ENCODE data around the gene OR8B3. TPM values are rescaled to one million over a fixed set of nuclear protein-coding genes. Genes with fewer than 3 reads are reported as not detected.

The OR8B3 gene
- total RNA-seq, 1 experiment from 2014 or later = not detected

GRCh38 chr11:124376280-124376679 lies 22.5 kb downstream of the OR8B3 start:
- H3K36me3 ChIP-seq (ENCODE audit: control insufficient read depth in 1 of 2, insufficient read depth in 2 of 2, low read length in 2 of 2) = no peaks in the 10 kb centered on the region
- no TSS peak for BruUV-seq (replicated peaks)
- intact Hi-C loops (cut with micrococcal nuclease) = no loop called here
- no peaks in the 10 kb centered on the region for H3K9me2 ChIP-seq (ENCODE audit: insufficient read depth)
- H4K20me1 ChIP-seq (ENCODE audit: insufficient read depth) = no peaks in the 10 kb centered on the region
- TF ChIP-seq ZBTB33 (IDR thresholded peaks at IDR 0.05; ENCODE audit: extremely low read depth, insufficient replicate concordance, low read length) = no peak
- TF ChIP-seq MAX (IDR thresholded peaks at IDR 0.05) = no peak
- no peak for TF ChIP-seq SIN3A (IDR thresholded peaks at IDR 0.05; ENCODE audit: low read depth)
- no peak for TF ChIP-seq POLR2AphosphoS5 (IDR thresholded peaks at IDR 0.05; ENCODE audit: low read depth, low read length)
- TF ChIP-seq REST (IDR thresholded peaks at IDR 0.05; ENCODE audit: low read depth) = no peak
- no peak for TF ChIP-seq ZFX (IDR thresholded peaks at IDR 0.05)
- TF ChIP-seq CBX3 (IDR thresholded peaks at IDR 0.05; ENCODE audit: low read depth) = no peak
- no peak for TF ChIP-seq POLR2A (IDR thresholded peaks at IDR 0.05; ENCODE audit: borderline replicate concordance, extremely low read depth, insufficient read depth, insufficient read length)
- no peak for TF ChIP-seq FOSL1 (IDR thresholded peaks at IDR 0.05; ENCODE audit: low read depth)
- no peak for TF ChIP-seq CEBPB (IDR thresholded peaks at IDR 0.05; ENCODE audit: low read depth)
- no peak overlapping the region for H3K27ac ChIP-seq (ENCODE audit: low read depth, low read length)
- H3K4me3 ChIP-seq (replicated peaks in 1 of 2; ENCODE audit: low read depth in 1 of 2, low read length in 2 of 2) = no peak overlapping the region
- H2AFZ ChIP-seq (ENCODE audit: low read depth, low read length, poor library complexity, severe bottlenecking) = no peak overlapping the region
- H3K4me1 ChIP-seq (ENCODE audit: control insufficient read depth in 1 of 2, insufficient read depth in 2 of 2, low read length in 2 of 2) = no peaks in the 10 kb centered on the region
- no peak overlapping the region for H3K4me2 ChIP-seq (ENCODE audit: low read length)
- peaks cover 42% of the 10 kb centered on the region for H3K27me3 ChIP-seq (ENCODE audit: insufficient read depth, low read length)
- ChIA-PET RAD21 (ENCODE audit: low non-redundant PET in 1 of 2, low total read pairs in 2 of 2, uncharacterized antibody in 2 of 2, unreplicated experiment in 2 of 2) (no interaction called here), CTCF (no interaction called here), POLR2A (no interaction called here)
- ATAC-seq = no peak
- DNase-seq (ENCODE audit: low read depth, low spot score) = no peak
- no peak overlapping the region for H3K9ac ChIP-seq (ENCODE audit: low read length)
- H3K79me2 ChIP-seq (ENCODE audit: insufficient read depth, low read length) = no peaks in the 10 kb centered on the region
- H3K9me3 ChIP-seq (ENCODE audit: control insufficient read depth in 1 of 2, insufficient read depth in 1 of 2, low read depth in 1 of 2, low read length in 2 of 2) = no peaks in the 10 kb centered on the region
